BE2C (cell line): ENCODE measurements around the gene CDC14B. TPM values are rescaled to one million over a fixed set of nuclear protein-coding genes. Genes with fewer than 3 reads are reported as not detected.
"Not testable (repeated sequence)": the region's sequence is repeated elsewhere in the genome, so short reads cannot be mapped to it uniquely, and the experiment has no call there.

Source experiments
- DNase-seq: peaks from one replicate; pipeline ENCODE4 v3.0.0-alpha.2; 2020
- H3K27me3 ChIP-seq: fragments of 250-450 bp; sonication (Bioruptor Pico); 2 replicates; pipeline ENCODE4 v1.5.1; 2020; ENCODE audit warnings: mild to moderate bottlenecking
- H3K36me3 ChIP-seq: fragments of 250-450 bp; sonication (Bioruptor Pico); 2 replicates; pipeline ENCODE4 v1.5.1; 2020; ENCODE audit warnings: mild to moderate bottlenecking
- H3K4me1 ChIP-seq: fragments of 250-450 bp; sonication (Bioruptor Pico); 2 replicates; pipeline ENCODE4 v1.5.1; 2020
- H3K4me3 ChIP-seq: 2 replicates; pipeline ENCODE4 v1.5.1; 2011; ENCODE audit warnings: low read depth, low read length
- H3K9me3 ChIP-seq: fragments of 250-450 bp; sonication (Bioruptor Pico); 2 replicates; pipeline ENCODE4 v1.5.1; 2020
- polyA plus RNA-seq: library from polyadenylated mRNA; unstranded; fragments of >200 nt; gene quantifications from one replicate; pipeline ENCODE4 v1.2.1, GENCODE V29; 2012; ENCODE audit warnings: low read depth, missing spikeins; ENCODE audit not compliant: insufficient read length, insufficient read depth
- TF ChIP-seq, protein P1 (sequence below): IDR thresholded peaks from 2 replicates; pipeline ENCODE4 v1.5.1; 2012; ENCODE audit warnings: mild to moderate bottlenecking, low read depth, low read length

CDC14B gene
- polyA plus RNA-seq = 0.83 TPM

DNA sequence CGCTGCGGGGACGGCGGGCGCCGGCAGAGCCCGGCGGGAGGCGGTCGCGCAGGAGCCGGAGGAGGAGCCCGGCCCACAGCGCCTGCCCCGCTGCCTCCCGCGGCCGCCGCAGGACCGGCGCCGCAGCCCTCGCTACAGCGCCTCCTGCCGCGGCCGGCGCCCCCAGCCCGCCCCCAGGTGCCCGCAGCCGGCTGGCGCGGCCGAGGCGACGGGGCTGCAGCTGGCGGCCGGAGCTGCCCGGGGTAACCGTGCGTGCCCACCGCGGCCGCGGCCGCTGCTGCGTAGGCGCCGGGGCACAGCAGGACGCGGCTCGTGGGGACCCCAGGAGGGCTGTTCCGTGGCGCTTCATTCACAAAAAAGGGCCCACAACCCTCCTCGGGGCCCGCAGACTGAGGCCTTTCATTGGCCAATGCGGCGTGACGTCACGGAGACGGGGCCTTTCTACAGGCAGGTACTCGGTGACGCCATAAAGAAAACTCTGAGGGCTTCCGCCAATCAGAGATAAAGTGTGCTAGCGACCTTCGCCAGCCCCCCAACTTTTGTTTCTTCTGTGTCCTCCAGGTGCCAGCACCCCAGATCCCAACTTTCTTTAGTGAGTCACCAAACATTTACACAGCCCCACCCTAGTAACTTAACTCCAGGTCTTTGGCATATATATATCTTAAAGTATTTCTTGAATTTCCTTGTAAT, at the start of gene CDC14B:
TSS of gene CDC14B (minus strand) at position 353 of the 690 bp plus-strand sequence. CDS start 465 bp downstream, outside the sequence.
- TF ChIP-seq, protein P1, sequence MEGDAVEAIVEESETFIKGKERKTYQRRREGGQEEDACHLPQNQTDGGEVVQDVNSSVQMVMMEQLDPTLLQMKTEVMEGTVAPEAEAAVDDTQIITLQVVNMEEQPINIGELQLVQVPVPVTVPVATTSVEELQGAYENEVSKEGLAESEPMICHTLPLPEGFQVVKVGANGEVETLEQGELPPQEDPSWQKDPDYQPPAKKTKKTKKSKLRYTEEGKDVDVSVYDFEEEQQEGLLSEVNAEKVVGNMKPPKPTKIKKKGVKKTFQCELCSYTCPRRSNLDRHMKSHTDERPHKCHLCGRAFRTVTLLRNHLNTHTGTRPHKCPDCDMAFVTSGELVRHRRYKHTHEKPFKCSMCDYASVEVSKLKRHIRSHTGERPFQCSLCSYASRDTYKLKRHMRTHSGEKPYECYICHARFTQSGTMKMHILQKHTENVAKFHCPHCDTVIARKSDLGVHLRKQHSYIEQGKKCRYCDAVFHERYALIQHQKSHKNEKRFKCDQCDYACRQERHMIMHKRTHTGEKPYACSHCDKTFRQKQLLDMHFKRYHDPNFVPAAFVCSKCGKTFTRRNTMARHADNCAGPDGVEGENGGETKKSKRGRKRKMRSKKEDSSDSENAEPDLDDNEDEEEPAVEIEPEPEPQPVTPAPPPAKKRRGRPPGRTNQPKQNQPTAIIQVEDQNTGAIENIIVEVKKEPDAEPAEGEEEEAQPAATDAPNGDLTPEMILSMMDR = no peak
- Histone ChIP-seq H3K4me1 (peaks cover 3% of the 10 kb centered on the region), H3K9me3 (no peaks in the 10 kb centered on the region), H3K27me3 (peaks cover 5% of the 10 kb centered on the region; the same call in 1 of the 2 replicates), H3K36me3 (no peaks in the 10 kb centered on the region), H3K4me3 (peak within 1 kb of the TSS; percentile 63)
- DNase-seq = peak; percentile 84

DNA sequence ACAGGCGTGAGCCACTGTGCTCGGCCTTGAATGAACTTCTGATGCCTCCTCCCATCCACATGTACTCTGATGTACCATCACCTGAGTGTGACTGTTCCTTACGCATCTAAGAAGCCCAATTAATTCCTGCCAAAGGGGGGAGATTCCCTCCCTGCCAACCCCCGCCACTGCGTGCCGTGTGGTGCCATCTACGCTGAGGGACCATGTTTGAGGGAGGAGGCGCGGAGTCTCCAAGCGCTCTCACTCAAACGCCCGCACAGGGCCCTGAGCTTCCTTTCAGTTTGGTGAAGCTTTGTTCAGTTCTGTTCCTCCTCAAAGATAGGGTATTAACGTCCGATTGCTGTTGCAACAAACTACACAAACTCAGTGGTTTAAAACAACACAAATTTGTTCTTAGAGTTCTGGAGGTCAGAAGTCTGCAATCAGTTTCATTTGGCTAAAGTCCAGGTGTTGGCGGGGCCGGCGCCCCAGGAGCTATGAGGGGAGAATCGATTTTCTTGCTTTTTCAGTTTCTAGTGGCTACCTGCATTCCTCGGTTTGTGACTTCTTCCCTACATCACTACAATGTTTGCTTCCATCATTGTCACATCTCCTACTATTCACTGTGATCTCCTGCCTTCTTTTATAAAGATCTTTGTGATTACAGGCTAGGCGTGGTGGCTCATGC, 49.4 kb upstream of the CDC14B start:
- DNase-seq = no peak
- no peak overlapping the region for H3K4me3 ChIP-seq
- no peaks in the 10 kb centered on the region for H3K27me3 ChIP-seq
- H3K4me1 ChIP-seq = no peaks in the 10 kb centered on the region
- TF ChIP-seq, protein P1 = no peak
- H3K9me3 ChIP-seq = no peaks in the 10 kb centered on the region; the same call in 1 of the 2 replicates
- no peaks in the 10 kb centered on the region for H3K36me3 ChIP-seq

DNA sequence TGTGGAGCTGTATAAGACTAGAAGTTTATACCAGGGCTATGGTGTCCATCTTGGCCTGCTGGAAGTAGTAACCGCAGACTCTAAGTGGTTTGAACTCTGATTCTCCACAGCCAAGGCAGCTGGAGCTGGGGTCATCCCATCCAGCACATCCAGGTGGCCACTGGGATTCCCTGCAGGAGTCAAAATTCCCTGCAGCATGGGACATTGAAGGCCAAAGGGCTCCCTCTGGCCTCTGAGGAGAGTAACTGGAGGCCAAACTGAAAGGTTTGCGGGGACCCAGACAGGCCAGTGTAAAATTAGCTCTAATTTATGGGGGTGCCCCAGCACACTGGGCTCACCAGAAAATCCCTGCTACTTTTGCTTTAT, 47.7 kb upstream of the CDC14B start:
- TF ChIP-seq, protein P1 = no peak
- Histone ChIP-seq H3K4me1 (no peaks in the 10 kb centered on the region), H3K9me3 (no peaks in the 10 kb centered on the region), H3K27me3 (no peaks in the 10 kb centered on the region), H3K36me3 (no peaks in the 10 kb centered on the region), H3K4me3 (no peak overlapping the region)
- DNase-seq = no peak

DNA sequence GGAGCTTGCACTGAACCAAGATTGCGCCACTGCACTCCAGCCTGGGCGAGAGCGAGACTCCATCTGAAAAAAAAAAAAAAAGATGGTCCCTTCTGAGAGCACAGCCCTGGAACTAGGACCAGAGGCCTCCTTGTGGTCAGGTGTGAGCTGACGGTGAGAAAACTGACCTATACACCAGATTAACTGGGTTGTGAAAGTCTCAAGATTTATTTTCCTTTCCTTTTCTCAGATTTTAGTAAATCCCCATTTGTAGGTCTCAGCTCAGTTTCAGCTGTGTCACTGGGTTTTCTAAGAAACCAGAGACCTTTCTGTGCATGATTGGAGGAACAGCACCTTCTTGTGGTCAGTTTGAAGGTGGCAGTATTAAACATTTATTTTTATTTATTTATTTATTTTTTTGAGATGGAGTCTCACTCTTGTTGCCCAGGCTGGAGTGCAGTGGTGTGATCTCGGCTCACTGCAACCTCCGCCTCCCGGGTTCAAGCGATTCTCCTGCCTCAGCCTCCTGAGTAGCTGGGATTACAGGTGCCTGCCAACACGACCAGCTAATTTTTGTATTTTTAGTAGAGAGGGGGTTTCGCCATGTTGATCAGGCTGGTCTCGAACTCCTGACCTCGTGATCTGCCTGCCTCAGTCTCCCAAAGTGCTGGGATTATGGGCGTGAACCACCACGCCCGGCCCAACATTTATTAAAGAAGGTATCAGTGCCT, 47.2 kb upstream of the CDC14B start:
- DNase-seq = peak; percentile 34
- not testable (repeated sequence) for H3K4me3 ChIP-seq

DNA sequence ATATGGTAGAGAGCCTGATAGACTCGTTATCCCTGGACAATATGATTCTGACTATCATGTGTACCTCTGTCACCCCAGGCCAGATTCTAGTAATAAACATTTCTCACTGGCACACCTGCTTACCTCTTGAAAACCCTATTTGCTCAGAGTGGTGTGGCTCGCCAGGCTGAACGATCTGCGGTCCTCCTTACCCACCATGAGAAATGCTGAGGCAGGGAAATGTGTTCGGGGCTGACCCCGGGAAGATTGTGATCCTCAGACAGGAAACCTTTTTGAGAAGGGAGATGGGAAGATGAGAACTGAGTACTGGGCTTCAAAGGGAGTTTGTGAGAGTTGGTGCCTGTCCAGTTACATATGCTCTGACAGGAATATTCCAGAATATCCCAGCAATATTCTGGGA, 46.1 kb upstream of the CDC14B start:
- no peak for DNase-seq
- H3K36me3 ChIP-seq = no peaks in the 10 kb centered on the region
- H3K9me3 ChIP-seq = no peaks in the 10 kb centered on the region
- TF ChIP-seq, protein P1 = no peak
- no peak overlapping the region for H3K4me3 ChIP-seq
- H3K4me1 ChIP-seq = no peaks in the 10 kb centered on the region
- H3K27me3 ChIP-seq = no peaks in the 10 kb centered on the region

More for the DNA sequence above, 47.2 kb upstream of the CDC14B start:
- not testable (repeated sequence) for H3K9me3 ChIP-seq, H3K4me1 ChIP-seq, H3K27me3 ChIP-seq, H3K36me3 ChIP-seq
- TF ChIP-seq, protein P1 = peak; percentile 78
